ENCODE data around the gene GTF2IRD1.

The GTF2IRD1 gene

DNA sequence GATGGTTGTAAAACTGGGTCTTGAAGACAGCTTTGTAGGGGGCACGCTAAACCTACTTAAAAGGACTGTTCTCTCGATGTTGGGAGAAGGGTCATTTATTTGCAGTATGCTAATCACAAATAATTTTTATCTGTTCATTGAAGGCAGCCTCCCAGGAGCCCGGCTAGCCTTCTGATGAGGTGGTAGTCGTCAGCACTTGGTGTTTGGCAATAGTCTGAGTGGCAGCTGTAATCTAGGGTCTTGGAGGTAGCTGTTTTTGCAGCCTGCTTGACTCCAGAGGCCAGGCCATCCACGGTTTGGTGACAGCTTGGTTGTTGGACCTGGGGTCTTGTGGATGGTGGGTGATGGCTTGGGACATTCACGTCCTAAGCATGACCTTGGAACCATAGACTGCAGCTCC, 2.2 kb downstream of the GTF2IRD1 start:
- Histone ChIP-seq H3K36me3 (ENCODE audit: control insufficient read depth, insufficient read depth, low read length) (no peaks in the 10 kb centered on the region), H3K9me3 (ENCODE audit: control insufficient read depth, low read length) (no peaks in the 10 kb centered on the region), H3K9ac (ENCODE audit: low read length) (peak overlapping the region; percentile 81), H3K4me1 (ENCODE audit: control insufficient read depth, insufficient read depth, low read length) (peaks cover 32% of the 10 kb centered on the region), H3K4me3 (ENCODE audit: low read length) (no peak overlapping the region), H3K27me3 (ENCODE audit: control insufficient read depth, insufficient read depth, low read length) (no peaks in the 10 kb centered on the region)

DNA sequence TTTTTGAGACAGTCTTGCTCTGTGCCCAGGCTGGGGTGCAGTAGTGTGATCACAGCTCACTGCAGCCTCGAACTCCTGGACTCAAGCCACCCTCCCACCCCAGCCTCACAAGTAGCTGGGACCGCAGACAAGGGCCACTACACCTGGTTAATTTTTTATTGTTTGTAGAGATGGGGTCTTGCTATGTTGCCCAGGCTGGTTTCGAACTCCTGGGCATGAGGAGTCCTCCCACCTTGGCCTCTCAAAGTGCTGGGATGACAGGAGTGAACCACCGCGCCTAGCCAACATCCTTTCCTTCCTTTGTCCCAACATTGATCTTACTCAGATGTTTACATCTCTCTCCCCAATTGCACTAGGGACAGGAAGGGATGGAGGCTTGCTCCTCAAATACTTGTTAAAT, 3.3 kb downstream of the GTF2IRD1 start:
- Histone ChIP-seq H3K9ac (ENCODE audit: low read length) (no peak overlapping the region), H3K36me3 (ENCODE audit: control insufficient read depth, insufficient read depth, low read length) (no peaks in the 10 kb centered on the region), H3K27me3 (ENCODE audit: control insufficient read depth, insufficient read depth, low read length) (no peaks in the 10 kb centered on the region), H3K4me3 (ENCODE audit: low read length) (no peak overlapping the region), H3K9me3 (ENCODE audit: control insufficient read depth, low read length) (no peaks in the 10 kb centered on the region), H3K4me1 (ENCODE audit: control insufficient read depth, insufficient read depth, low read length) (peaks cover 32% of the 10 kb centered on the region)

- Histone ChIP-seq H3K4me1 (ENCODE audit: control insufficient read depth, insufficient read depth, low read length) (peaks cover 39% of the 10 kb centered on the region), H3K36me3 (ENCODE audit: control insufficient read depth, insufficient read depth, low read length) (no peaks in the 10 kb centered on the region), H3K27me3 (ENCODE audit: control insufficient read depth, insufficient read depth, low read length) (no peaks in the 10 kb centered on the region), H3K9ac (ENCODE audit: low read length) (no peak overlapping the region), H3K4me3 (ENCODE audit: low read length) (no peak overlapping the region), H3K9me3 (ENCODE audit: control insufficient read depth, low read length) (no peaks in the 10 kb centered on the region)
Observed at GRCh38 chr7:74461970-74462706, 8.4 kb downstream of the GTF2IRD1 start.

GRCh38 chr7:74462707-74463100, 9.0 kb downstream of the GTF2IRD1 start:
- no peak overlapping the region for H3K9ac ChIP-seq (ENCODE audit: low read length)
- H3K27me3 ChIP-seq (ENCODE audit: control insufficient read depth, insufficient read depth, low read length): no peaks in the 10 kb centered on the region
- peaks cover 39% of the 10 kb centered on the region for H3K4me1 ChIP-seq (ENCODE audit: control insufficient read depth, insufficient read depth, low read length)
- H3K36me3 ChIP-seq (ENCODE audit: control insufficient read depth, insufficient read depth, low read length): no peaks in the 10 kb centered on the region
- no peaks in the 10 kb centered on the region for H3K9me3 ChIP-seq (ENCODE audit: control insufficient read depth, low read length)
- H3K4me3 ChIP-seq (ENCODE audit: low read length): no peak overlapping the region

DNA sequence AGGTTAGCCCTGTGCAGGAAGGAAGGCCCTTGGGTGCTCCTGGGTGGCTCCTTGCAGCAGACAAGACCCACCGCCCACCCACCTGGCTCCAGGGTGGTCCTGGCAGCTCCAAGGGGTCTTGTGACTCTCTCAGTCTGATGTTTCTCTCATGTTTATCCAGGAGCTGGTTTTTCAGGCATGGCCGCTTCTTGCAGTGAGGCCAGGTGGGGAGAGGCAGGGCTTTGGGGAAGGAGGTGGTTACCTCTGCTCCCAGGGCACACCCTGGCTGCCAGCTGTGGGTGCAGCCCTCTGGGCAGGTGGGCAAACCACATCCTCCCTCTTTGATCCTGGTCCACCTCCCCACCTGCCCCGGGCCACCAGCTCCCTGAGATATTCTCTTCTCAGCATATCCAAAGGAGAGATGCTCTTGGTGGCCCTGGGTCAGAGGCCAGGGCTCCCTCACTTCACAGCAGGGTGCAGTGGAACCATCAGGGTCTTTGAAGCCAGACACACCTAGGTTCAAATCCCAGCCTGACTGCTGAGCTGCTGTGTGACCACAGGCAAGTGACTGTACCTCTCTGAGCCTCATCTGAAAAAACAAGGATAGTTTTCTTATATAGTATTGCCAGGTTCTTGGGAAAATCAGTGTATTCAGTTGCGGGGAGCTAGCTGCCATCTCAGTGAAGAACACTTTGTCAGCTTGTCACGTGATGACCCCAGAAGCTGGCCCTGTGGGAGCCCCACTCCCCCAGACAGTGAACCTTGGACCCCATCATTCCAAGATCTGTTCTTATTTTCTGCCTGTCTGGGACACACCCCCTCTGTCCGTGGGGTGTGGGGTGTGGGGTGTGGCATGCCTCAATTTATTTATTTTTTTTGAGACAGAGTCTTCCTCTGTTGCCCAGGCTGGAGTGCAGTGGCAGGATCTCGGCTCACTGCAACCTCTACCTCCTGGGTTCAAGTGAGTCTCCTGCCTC, 11.5 kb downstream of the GTF2IRD1 start:
- peaks cover 27% of the 10 kb centered on the region for H3K4me1 ChIP-seq (ENCODE audit: control insufficient read depth, insufficient read depth, low read length)
- H3K4me3 ChIP-seq (ENCODE audit: low read length): no peak overlapping the region
- no peaks in the 10 kb centered on the region for H3K9me3 ChIP-seq (ENCODE audit: control insufficient read depth, low read length)
- H3K9ac ChIP-seq (ENCODE audit: low read length): peak overlapping the region; percentile 1
- H3K27me3 ChIP-seq (ENCODE audit: control insufficient read depth, insufficient read depth, low read length): no peaks in the 10 kb centered on the region
- H3K36me3 ChIP-seq (ENCODE audit: control insufficient read depth, insufficient read depth, low read length): no peaks in the 10 kb centered on the region

DNA sequence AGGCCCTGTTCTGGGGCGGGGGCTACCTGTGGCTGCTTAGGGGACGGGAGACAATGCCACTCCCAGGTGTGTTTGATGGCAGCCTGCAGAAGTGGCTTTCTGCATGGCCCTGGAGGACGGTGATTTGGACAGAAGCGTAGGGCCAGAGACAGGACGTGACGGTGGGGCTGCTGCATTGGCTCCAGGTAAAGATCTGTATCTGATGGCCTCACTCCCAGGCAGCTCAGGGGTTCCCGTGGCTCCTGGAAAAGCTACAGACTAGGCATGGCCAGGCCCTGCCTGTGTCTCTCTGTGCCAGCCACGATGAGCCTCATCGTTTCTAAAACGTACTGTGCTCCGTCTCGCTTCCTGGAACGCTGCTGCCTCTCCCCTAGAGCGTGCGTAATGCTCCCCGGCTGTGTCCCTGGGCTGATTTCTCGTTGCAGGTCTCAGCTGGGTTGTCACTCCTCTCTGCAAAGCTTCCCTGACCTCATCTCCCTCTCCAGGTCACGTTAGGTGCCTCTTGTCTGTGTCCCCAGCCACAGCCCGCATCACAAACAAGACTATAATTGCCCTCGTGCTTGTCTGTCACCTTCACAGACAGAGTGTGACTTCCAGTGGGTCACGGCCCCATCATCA, 12.6 kb downstream of the GTF2IRD1 start:
- Histone ChIP-seq H3K4me1 (ENCODE audit: control insufficient read depth, insufficient read depth, low read length) (peaks cover 27% of the 10 kb centered on the region), H3K27me3 (ENCODE audit: control insufficient read depth, insufficient read depth, low read length) (no peaks in the 10 kb centered on the region), H3K4me3 (ENCODE audit: low read length) (no peak overlapping the region), H3K9me3 (ENCODE audit: control insufficient read depth, low read length) (no peaks in the 10 kb centered on the region), H3K36me3 (ENCODE audit: control insufficient read depth, insufficient read depth, low read length) (no peaks in the 10 kb centered on the region), H3K9ac (ENCODE audit: low read length) (peak overlapping the region; percentile 23)

DNA sequence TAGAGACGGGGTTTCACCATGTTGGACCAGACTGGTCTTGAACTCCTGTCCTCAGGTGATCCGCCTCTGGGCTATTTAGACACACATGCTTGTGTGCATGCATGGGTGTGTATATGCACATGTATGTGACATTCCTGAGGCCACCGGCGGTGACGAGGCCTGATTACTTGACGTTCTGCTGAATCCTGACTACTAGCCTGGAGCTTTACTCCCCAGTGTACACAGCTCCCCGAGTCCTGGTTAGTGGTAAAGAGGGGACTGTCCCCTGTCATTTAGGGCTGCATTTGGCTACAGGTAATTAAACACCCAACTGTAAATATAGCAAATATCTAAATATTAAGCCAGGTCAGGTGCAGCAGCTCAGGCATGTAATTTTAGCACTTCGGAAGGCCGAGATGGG, 14.2 kb downstream of the GTF2IRD1 start:
- H3K4me3 ChIP-seq (ENCODE audit: low read length): no peak overlapping the region

GRCh38 chr7:74470504-74470903, 16.8 kb downstream of the GTF2IRD1 start:
- no peak overlapping the region for H3K9ac ChIP-seq (ENCODE audit: low read length)
- no peaks in the 10 kb centered on the region for H3K9me3 ChIP-seq (ENCODE audit: control insufficient read depth, low read length)
- H3K27me3 ChIP-seq (ENCODE audit: control insufficient read depth, insufficient read depth, low read length): no peaks in the 10 kb centered on the region
- no peak overlapping the region for H3K4me3 ChIP-seq (ENCODE audit: low read length)
- H3K36me3 ChIP-seq (ENCODE audit: control insufficient read depth, insufficient read depth, low read length): no peaks in the 10 kb centered on the region
- H3K4me1 ChIP-seq (ENCODE audit: control insufficient read depth, insufficient read depth, low read length): peaks cover 25% of the 10 kb centered on the region

More for the DNA sequence above, 14.2 kb downstream of the GTF2IRD1 start:
- H3K4me1 ChIP-seq (ENCODE audit: control insufficient read depth, insufficient read depth, low read length): peaks cover 27% of the 10 kb centered on the region
- H3K36me3 ChIP-seq (ENCODE audit: control insufficient read depth, insufficient read depth, low read length): no peaks in the 10 kb centered on the region
- H3K9ac ChIP-seq (ENCODE audit: low read length): no peak overlapping the region
- H3K9me3 ChIP-seq (ENCODE audit: control insufficient read depth, low read length): no peaks in the 10 kb centered on the region
- H3K27me3 ChIP-seq (ENCODE audit: control insufficient read depth, insufficient read depth, low read length): no peaks in the 10 kb centered on the region

- no peaks in the 10 kb centered on the region for H3K9me3 ChIP-seq (ENCODE audit: control insufficient read depth, low read length)
- peaks cover 35% of the 10 kb centered on the region for H3K4me1 ChIP-seq (ENCODE audit: control insufficient read depth, insufficient read depth, low read length)
- no peak overlapping the region for H3K4me3 ChIP-seq (ENCODE audit: low read length)
- no peak overlapping the region for H3K9ac ChIP-seq (ENCODE audit: low read length)
- no peaks in the 10 kb centered on the region for H3K36me3 ChIP-seq (ENCODE audit: control insufficient read depth, insufficient read depth, low read length)
- no peaks in the 10 kb centered on the region for H3K27me3 ChIP-seq (ENCODE audit: control insufficient read depth, insufficient read depth, low read length)
Observed at GRCh38 chr7:74473116-74473515, 19.4 kb downstream of the GTF2IRD1 start.

GRCh38 chr7:74474271-74474865, 20.7 kb downstream of the GTF2IRD1 start:
- peaks cover 46% of the 10 kb centered on the region for H3K4me1 ChIP-seq (ENCODE audit: control insufficient read depth, insufficient read depth, low read length)
- no peaks in the 10 kb centered on the region for H3K27me3 ChIP-seq (ENCODE audit: control insufficient read depth, insufficient read depth, low read length)
- H3K9ac ChIP-seq (ENCODE audit: low read length): no peak overlapping the region
- no peaks in the 10 kb centered on the region for H3K36me3 ChIP-seq (ENCODE audit: control insufficient read depth, insufficient read depth, low read length)
- no peak overlapping the region for H3K4me3 ChIP-seq (ENCODE audit: low read length)
- no peaks in the 10 kb centered on the region for H3K9me3 ChIP-seq (ENCODE audit: control insufficient read depth, low read length)

GRCh38 chr7:74475243-74475986, 21.7 kb downstream of the GTF2IRD1 start:
- no peaks in the 10 kb centered on the region for H3K36me3 ChIP-seq (ENCODE audit: control insufficient read depth, insufficient read depth, low read length)
- H3K27me3 ChIP-seq (ENCODE audit: control insufficient read depth, insufficient read depth, low read length): no peaks in the 10 kb centered on the region
- peaks cover 56% of the 10 kb centered on the region for H3K4me1 ChIP-seq (ENCODE audit: control insufficient read depth, insufficient read depth, low read length)

More at GRCh38 chr7:74475243-74475986, 21.7 kb downstream of the GTF2IRD1 start:
- no peaks in the 10 kb centered on the region for H3K9me3 ChIP-seq (ENCODE audit: control insufficient read depth, low read length)
- H3K4me3 ChIP-seq (ENCODE audit: low read length): no peak overlapping the region
- H3K9ac ChIP-seq (ENCODE audit: low read length): no peak overlapping the region

Measured in mucosa of stomach (tissue), 1 donor.